Liver (tissue), 9 donors: ENCODE results near the gene DHRSX. TPM values are rescaled to one million over a fixed set of nuclear protein-coding genes. Genes with fewer than 3 reads are reported as not detected.

ENCODE experiments used
- DNase-seq: peaks from one replicate; pipeline ENCODE4 v3.0.0-alpha.2; 2017; ENCODE audit warnings: low spot score
- H3K27ac ChIP-seq, 2 donors: one replicate each; pipeline ENCODE4 v1.7.0; 2013; ENCODE audit warnings: inconsistent platforms in 2 of 2, low read length in 2 of 2, control low read depth in 1 of 2, low read depth in 1 of 2, mild to moderate bottlenecking in 1 of 2
- H3K27me3 ChIP-seq, 4 donors: one replicate each; pipeline versions ENCODE4 v1.6.1 to v1.7.0; 2013; ENCODE audit warnings: low read length in 3 of 4, inconsistent platforms in 1 of 4, mild to moderate bottlenecking in 1 of 4, moderate library complexity in 1 of 4; ENCODE audit not compliant: control insufficient read depth in 4 of 4, insufficient read depth in 4 of 4
- H3K36me3 ChIP-seq, 4 donors: one replicate each; pipeline versions ENCODE4 v1.6.1 to v1.7.0; 2013; ENCODE audit warnings: low read length in 3 of 4, mild to moderate bottlenecking in 3 of 4, low read depth in 1 of 4, moderate library complexity in 1 of 4; ENCODE audit not compliant: control insufficient read depth in 4 of 4, insufficient read depth in 3 of 4
- H3K4me1 ChIP-seq, 4 donors: one replicate each; pipeline versions ENCODE4 v1.6.1 to v1.7.0; 2013; ENCODE audit warnings: low read length in 3 of 4, mild to moderate bottlenecking in 3 of 4, moderate library complexity in 1 of 4; ENCODE audit not compliant: control insufficient read depth in 4 of 4, insufficient read depth in 4 of 4
- H3K4me3 ChIP-seq, 3 donors: one replicate each; pipeline versions ENCODE4 v1.6.1 to v1.7.0; 2013; ENCODE audit warnings: low read length in 3 of 3, control low read depth in 1 of 3, low read depth in 1 of 3, mild to moderate bottlenecking in 1 of 3
- H3K9ac ChIP-seq, 2 donors: one replicate each; pipeline ENCODE4 v1.7.0; 2013; ENCODE audit warnings: low read length in 2 of 2, mild to moderate bottlenecking in 2 of 2, moderate library complexity in 2 of 2, control low read depth in 1 of 2, low read depth in 1 of 2
- H3K9me3 ChIP-seq, 4 donors: one replicate each; pipeline versions ENCODE4 v1.6.1 to v1.7.0; 2013; ENCODE audit warnings: low read length in 3 of 4; ENCODE audit not compliant: control insufficient read depth in 4 of 4
- EGR1 ChIP-seq, 2 donors: IDR thresholded peaks; 2 replicates each; pipeline ENCODE4 v1.6.1; 2016 to 2018; ENCODE audit warnings: antibody characterized with exemption in 2 of 2, low read depth in 2 of 2
- FOXA1 ChIP-seq: IDR thresholded peaks from 2 replicates; pipeline ENCODE4 v1.6.1; 2016; ENCODE audit warnings: antibody characterized with exemption
- FOXA2 ChIP-seq: IDR thresholded peaks from 2 replicates; pipeline ENCODE4 v1.6.1; 2016; ENCODE audit warnings: antibody characterized with exemption
- GABPA ChIP-seq, 2 donors: IDR thresholded peaks in 1 of 2; conservative IDR thresholded peaks in 1 of 2; 2 replicates each; pipeline ENCODE4 v1.6.1; 2016; ENCODE audit warnings: antibody characterized with exemption in 2 of 2, mild to moderate bottlenecking in 1 of 2, moderate library complexity in 1 of 2
- HNF4A ChIP-seq, 2 donors: conservative IDR thresholded peaks; 2 replicates each; pipeline ENCODE4 v1.6.1; 2016; ENCODE audit warnings: antibody characterized with exemption in 2 of 2, mild to moderate bottlenecking in 2 of 2
- HNF4G ChIP-seq: IDR thresholded peaks from 2 replicates; pipeline ENCODE4 v1.6.1; 2016; ENCODE audit warnings: antibody characterized with exemption
- NR2F2 ChIP-seq: IDR thresholded peaks from 2 replicates; pipeline ENCODE4 v1.6.1; 2016; ENCODE audit warnings: antibody characterized with exemption
- RAD21 ChIP-seq, 2 donors: IDR thresholded peaks; 2 replicates each; pipeline ENCODE4 v1.6.1; 2016; ENCODE audit warnings: antibody characterized with exemption in 2 of 2, mild to moderate bottlenecking in 2 of 2
- RXRA ChIP-seq, 2 donors: IDR thresholded peaks; 2 replicates each; pipeline ENCODE4 v1.6.1; 2017 to 2018; ENCODE audit warnings: antibody characterized with exemption in 2 of 2, mild to moderate bottlenecking in 1 of 2
- SP1 ChIP-seq: IDR thresholded peaks from 2 replicates; pipeline ENCODE4 v1.6.1; 2018; ENCODE audit warnings: antibody characterized with exemption, mild to moderate bottlenecking
- TAF1 ChIP-seq: conservative IDR thresholded peaks from 2 replicates; pipeline ENCODE4 v1.6.1; 2016; ENCODE audit warnings: antibody characterized with exemption, mild to moderate bottlenecking
- YY1 ChIP-seq: IDR thresholded peaks from 2 replicates; pipeline ENCODE4 v1.6.1; 2016; ENCODE audit warnings: antibody characterized with exemption, mild to moderate bottlenecking
- WGBS: extraction: QIAGEN DNeasy Blood & Tissue Kit; methylation state at CpG from one replicate; pipeline ENCODE4 v1.1.7; 2013; 5-methylcytosine and 5-hydroxymethylcytosine counted together
- polyA plus RNA-seq, 2 donors: library from polyadenylated mRNA; stranded (reverse) in 1 of 2; unstranded in 1 of 2; fragments of 200-250 nt in 1 of 2; fragments of >200 nt in 1 of 2; fragmentation: Nextera tagmentation in 1 of 2; extraction: Ambion mirVana in 1 of 2; gene quantifications; one replicate each; pipeline versions ENCODE4 v1.2.1 to v1.2.3, GENCODE V29; 2013 to 2015
- total RNA-seq, 2 donors: library from RNA; depleted of rRNA; stranded (reverse); fragments of >200 nt; gene quantifications; one replicate each; pipeline ENCODE4 v1.2.3, GENCODE V29; 2014
- TF ChIP-seq, protein P1 (sequence below): IDR thresholded peaks from 2 replicates; pipeline ENCODE4 v1.6.1; 2016; ENCODE audit warnings: antibody characterized with exemption, mild to moderate bottlenecking
- TF ChIP-seq, protein P2 (sequence below): IDR thresholded peaks from 2 replicates; pipeline ENCODE4 v1.6.1; 2016; ENCODE audit warnings: antibody characterized with exemption
- TF ChIP-seq, protein P3 (sequence below): IDR thresholded peaks from 2 replicates; pipeline ENCODE4 v1.6.1; 2016; ENCODE audit warnings: antibody characterized with exemption
- TF ChIP-seq, protein P4 (sequence below): fragments of 150-350 bp; IDR thresholded peaks from 2 replicates; pipeline ENCODE4 v1.5.1; 2017; ENCODE audit warnings: improper control_type of control experiment, low read depth, low read length; ENCODE audit not compliant: missing input control
- TF ChIP-seq, protein P5 (sequence below): IDR thresholded peaks from 2 replicates; pipeline ENCODE4 v1.6.1; 2016; ENCODE audit warnings: antibody characterized with exemption
- donor health status: healthy.
- donor health status: healthy.
- donor health status: healthy.
- donor health status: healthy.
- donor health status: healthy.

The DHRSX gene
- total and polyA plus RNA-seq, 4 donors: 17.2 to 35.2 (median 23.3) TPM

DNA sequence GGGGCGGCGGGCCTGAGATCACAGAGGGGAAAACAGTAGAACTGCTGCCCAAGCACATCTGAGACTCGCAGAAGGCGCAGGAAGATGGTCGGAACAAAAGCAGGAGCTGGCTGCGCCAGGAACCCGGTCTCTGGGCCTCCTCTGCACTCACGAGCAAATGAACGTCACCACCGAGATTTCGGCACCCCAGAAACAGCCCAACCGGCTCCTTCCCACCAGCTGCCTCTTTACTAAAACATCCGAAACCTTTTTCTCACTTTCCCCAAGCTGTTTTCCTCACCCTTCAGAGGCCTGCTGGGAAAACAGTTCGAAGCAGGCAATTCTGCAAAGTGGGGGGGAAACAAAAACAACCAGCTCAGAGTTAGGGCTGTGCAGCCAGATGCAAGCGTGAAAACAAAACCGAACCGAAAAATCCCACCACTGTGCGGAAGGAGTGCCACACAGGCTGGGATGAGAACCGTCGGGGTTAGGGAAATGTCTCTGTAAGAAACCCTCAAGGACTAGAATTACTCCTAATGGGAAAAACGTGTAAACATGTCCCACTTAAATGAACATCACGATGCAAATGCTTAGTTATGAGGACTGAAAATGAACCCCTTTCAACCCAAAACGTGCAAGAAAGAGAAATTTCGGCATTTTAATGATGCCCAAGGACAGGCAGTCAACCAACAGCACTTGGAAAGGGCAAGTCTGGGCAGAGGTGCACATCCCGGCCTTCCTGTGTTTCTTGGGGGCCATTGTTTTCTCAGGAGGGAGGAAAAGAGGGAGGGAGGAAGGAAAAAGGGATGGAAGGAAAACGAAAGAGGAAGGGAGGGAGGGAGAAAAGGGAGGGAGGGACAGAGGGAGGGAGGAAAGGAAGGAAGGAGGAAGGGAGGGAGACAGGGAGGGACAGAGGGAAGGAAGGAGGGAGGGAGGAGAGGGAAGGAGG is 15.8 kb downstream of the DHRSX start:
- no peaks in the 10 kb centered on the region for H3K9me3 ChIP-seq
- H3K9ac ChIP-seq: no peak overlapping the region
- H3K4me1 ChIP-seq: no peaks in the 10 kb centered on the region
- H3K4me3 ChIP-seq: no peak overlapping the region
- no peaks in the 10 kb centered on the region for H3K27me3 ChIP-seq
- TF ChIP-seq, protein P1, sequence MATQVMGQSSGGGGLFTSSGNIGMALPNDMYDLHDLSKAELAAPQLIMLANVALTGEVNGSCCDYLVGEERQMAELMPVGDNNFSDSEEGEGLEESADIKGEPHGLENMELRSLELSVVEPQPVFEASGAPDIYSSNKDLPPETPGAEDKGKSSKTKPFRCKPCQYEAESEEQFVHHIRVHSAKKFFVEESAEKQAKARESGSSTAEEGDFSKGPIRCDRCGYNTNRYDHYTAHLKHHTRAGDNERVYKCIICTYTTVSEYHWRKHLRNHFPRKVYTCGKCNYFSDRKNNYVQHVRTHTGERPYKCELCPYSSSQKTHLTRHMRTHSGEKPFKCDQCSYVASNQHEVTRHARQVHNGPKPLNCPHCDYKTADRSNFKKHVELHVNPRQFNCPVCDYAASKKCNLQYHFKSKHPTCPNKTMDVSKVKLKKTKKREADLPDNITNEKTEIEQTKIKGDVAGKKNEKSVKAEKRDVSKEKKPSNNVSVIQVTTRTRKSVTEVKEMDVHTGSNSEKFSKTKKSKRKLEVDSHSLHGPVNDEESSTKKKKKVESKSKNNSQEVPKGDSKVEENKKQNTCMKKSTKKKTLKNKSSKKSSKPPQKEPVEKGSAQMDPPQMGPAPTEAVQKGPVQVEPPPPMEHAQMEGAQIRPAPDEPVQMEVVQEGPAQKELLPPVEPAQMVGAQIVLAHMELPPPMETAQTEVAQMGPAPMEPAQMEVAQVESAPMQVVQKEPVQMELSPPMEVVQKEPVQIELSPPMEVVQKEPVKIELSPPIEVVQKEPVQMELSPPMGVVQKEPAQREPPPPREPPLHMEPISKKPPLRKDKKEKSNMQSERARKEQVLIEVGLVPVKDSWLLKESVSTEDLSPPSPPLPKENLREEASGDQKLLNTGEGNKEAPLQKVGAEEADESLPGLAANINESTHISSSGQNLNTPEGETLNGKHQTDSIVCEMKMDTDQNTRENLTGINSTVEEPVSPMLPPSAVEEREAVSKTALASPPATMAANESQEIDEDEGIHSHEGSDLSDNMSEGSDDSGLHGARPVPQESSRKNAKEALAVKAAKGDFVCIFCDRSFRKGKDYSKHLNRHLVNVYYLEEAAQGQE: no peak
- TF ChIP-seq, protein P2, sequence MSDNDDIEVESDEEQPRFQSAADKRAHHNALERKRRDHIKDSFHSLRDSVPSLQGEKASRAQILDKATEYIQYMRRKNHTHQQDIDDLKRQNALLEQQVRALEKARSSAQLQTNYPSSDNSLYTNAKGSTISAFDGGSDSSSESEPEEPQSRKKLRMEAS: no peak
- TF ChIP-seq RAD21 (IDR thresholded peaks at IDR 0.05) (no peak), HNF4G (no peak), FOXA1 (no peak), RXRA (IDR thresholded peaks at IDR 0.05) (no peak), HNF4A (conservative IDR thresholded peaks at IDR 0.05) (no peak), FOXA2 (no peak), TAF1 (no peak), NR2F2 (no peak), GABPA (IDR thresholded peaks at IDR 0.05 in 1 of 2, conservative IDR thresholded peaks at IDR 0.05 in 1 of 2) (no peak), YY1 (no peak), EGR1 (IDR thresholded peaks at IDR 0.05; ENCODE audit: low read depth in 2 of 2) (no peak), SP1 (no peak)
- TF ChIP-seq, protein P3, sequence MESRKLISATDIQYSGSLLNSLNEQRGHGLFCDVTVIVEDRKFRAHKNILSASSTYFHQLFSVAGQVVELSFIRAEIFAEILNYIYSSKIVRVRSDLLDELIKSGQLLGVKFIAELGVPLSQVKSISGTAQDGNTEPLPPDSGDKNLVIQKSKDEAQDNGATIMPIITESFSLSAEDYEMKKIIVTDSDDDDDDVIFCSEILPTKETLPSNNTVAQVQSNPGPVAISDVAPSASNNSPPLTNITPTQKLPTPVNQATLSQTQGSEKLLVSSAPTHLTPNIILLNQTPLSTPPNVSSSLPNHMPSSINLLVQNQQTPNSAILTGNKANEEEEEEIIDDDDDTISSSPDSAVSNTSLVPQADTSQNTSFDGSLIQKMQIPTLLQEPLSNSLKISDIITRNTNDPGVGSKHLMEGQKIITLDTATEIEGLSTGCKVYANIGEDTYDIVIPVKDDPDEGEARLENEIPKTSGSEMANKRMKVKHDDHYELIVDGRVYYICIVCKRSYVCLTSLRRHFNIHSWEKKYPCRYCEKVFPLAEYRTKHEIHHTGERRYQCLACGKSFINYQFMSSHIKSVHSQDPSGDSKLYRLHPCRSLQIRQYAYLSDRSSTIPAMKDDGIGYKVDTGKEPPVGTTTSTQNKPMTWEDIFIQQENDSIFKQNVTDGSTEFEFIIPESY: no peak
- TF ChIP-seq, protein P4, sequence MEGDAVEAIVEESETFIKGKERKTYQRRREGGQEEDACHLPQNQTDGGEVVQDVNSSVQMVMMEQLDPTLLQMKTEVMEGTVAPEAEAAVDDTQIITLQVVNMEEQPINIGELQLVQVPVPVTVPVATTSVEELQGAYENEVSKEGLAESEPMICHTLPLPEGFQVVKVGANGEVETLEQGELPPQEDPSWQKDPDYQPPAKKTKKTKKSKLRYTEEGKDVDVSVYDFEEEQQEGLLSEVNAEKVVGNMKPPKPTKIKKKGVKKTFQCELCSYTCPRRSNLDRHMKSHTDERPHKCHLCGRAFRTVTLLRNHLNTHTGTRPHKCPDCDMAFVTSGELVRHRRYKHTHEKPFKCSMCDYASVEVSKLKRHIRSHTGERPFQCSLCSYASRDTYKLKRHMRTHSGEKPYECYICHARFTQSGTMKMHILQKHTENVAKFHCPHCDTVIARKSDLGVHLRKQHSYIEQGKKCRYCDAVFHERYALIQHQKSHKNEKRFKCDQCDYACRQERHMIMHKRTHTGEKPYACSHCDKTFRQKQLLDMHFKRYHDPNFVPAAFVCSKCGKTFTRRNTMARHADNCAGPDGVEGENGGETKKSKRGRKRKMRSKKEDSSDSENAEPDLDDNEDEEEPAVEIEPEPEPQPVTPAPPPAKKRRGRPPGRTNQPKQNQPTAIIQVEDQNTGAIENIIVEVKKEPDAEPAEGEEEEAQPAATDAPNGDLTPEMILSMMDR: no peak
- TF ChIP-seq, protein P5, sequence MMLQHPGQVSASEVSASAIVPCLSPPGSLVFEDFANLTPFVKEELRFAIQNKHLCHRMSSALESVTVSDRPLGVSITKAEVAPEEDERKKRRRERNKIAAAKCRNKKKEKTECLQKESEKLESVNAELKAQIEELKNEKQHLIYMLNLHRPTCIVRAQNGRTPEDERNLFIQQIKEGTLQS: no peak
- 81% methylated on average over 26 of the region's 26 CpGs for WGBS
- DNase-seq: no peak
- H3K36me3 ChIP-seq: peaks cover 17 to 36% (median 23%) of the 10 kb centered on the region in 4 donors
- H3K27ac ChIP-seq: no peak overlapping the region
